Stimulated activated CD8-positive, alpha-beta memory T cell treated with anti-CD3 and anti-CD28 coated beads, Interleukin-12 subunit alpha, Interleukin-12 subunit beta, amount 100 ng/mL, for 4 hours (primary cell): ENCODE results near the gene PRKAA2.

Source experiments
- DNase-seq: peaks from one replicate; pipeline ENCODE4 v3.0.0-alpha.2; 2020; ENCODE audit warnings: low read depth

The PRKAA2 gene

GRCh38 chr1:56713112-56713511 lies 68.0 kb downstream of the PRKAA2 start:
- no peak for DNase-seq

- DNase-seq = no peak
These were observed 70.0 kb downstream of the PRKAA2 start for GRCh38 chr1:56715156-56715555.

GRCh38 chr1:56719171-56719570 lies 74.1 kb downstream of the PRKAA2 start:
- DNase-seq = no peak

GRCh38 chr1:56726706-56727105 lies 81.6 kb downstream of the PRKAA2 start:
- no peak for DNase-seq

GRCh38 chr1:56728964-56729363 lies 83.8 kb downstream of the PRKAA2 start:
- DNase-seq = no peak

- DNase-seq = no peak
These were observed 100.1 kb downstream of the PRKAA2 start for GRCh38 chr1:56745231-56745630.

GRCh38 chr1:56754708-56755479 lies 109.8 kb downstream of the PRKAA2 start:
- DNase-seq = no peak

GRCh38 chr1:56755911-56756310 lies 110.8 kb downstream of the PRKAA2 start:
- DNase-seq = no peak

GRCh38 chr1:56758135-56758534 lies 113.0 kb downstream of the PRKAA2 start:
- DNase-seq = no peak

GRCh38 chr1:56758794-56759193 lies 113.7 kb downstream of the PRKAA2 start:
- no peak for DNase-seq
